ENCODE measurements around the gene C22orf31.

Gene C22orf31

GRCh38 chr22:29029202-29030000 lies 32.2 kb downstream of the C22orf31 start:
- no peak for DNase-seq (ENCODE audit: low spot score)

GRCh38 chr22:29028468-29028867 lies 33.2 kb downstream of the C22orf31 start:
- no peak for DNase-seq (ENCODE audit: low spot score)

- DNase-seq (ENCODE audit: low spot score) = no peak
Observed at GRCh38 chr22:29026579-29026978, 35.1 kb downstream of the C22orf31 start.

GRCh38 chr22:29023172-29023796 lies 38.3 kb downstream of the C22orf31 start:
- DNase-seq (ENCODE audit: low spot score) = no peak

- DNase-seq (ENCODE audit: low spot score) = no peak
Observed at GRCh38 chr22:29022101-29022817, 39.4 kb downstream of the C22orf31 start.

- no peak for DNase-seq (ENCODE audit: low spot score)
Observed at GRCh38 chr22:29018293-29019189, 43.1 kb downstream of the C22orf31 start.

- no peak for DNase-seq (ENCODE audit: low spot score)
Observed at GRCh38 chr22:29016067-29016938, 45.3 kb downstream of the C22orf31 start.

GRCh38 chr22:29014773-29015172 lies 46.9 kb downstream of the C22orf31 start:
- DNase-seq (ENCODE audit: low spot score) = no peak

- DNase-seq (ENCODE audit: low spot score) = no peak
Observed at GRCh38 chr22:29014293-29014692, 47.3 kb downstream of the C22orf31 start.

- DNase-seq (ENCODE audit: low spot score) = no peak
Observed at GRCh38 chr22:29012952-29013351, 48.7 kb downstream of the C22orf31 start.

- DNase-seq (ENCODE audit: low spot score) = no peak
Observed at GRCh38 chr22:29012101-29012433, 49.6 kb downstream of the C22orf31 start.

GRCh38 chr22:29011240-29012100 lies 50.2 kb downstream of the C22orf31 start:
- no peak for DNase-seq (ENCODE audit: low spot score)

GRCh38 chr22:29009148-29009547 lies 52.5 kb downstream of the C22orf31 start:
- DNase-seq (ENCODE audit: low spot score) = no peak

Data from CD4-positive, alpha-beta T cell treated with Interleukin-15 for 4 hours (primary cell).